ENCODE results near the gene SLITRK5. TPM values are rescaled to one million over a fixed set of nuclear protein-coding genes. Genes with fewer than 3 reads are reported as not detected.

Gene SLITRK5
- 0.02 and 0.04 TPM in 2 replicates for polyA plus RNA-seq (2011; rRNA removed)
- 0.04 and 0.05 TPM in 2 replicates for polyA minus RNA-seq (2011; rRNA and poly(A)+ RNA removed)

GRCh38 chr13:87671031-87671752, at the start of gene SLITRK5:
Gene SLITRK5, plus strand, starts transcription at chr13:87671371. Its CDS starts 4,018 bp downstream, at chr13:87675389.
- ChIA-PET CTCF (interaction anchor here (0.5 to 0.9 kb wide), 4 partner anchors 13 to 1838 kb away, joined by 3 to 4 read pairs (median 3); no protein-coding TSS in a partner anchor), POLR2A (no interaction called here)
- TF ChIP-seq, protein P1, sequence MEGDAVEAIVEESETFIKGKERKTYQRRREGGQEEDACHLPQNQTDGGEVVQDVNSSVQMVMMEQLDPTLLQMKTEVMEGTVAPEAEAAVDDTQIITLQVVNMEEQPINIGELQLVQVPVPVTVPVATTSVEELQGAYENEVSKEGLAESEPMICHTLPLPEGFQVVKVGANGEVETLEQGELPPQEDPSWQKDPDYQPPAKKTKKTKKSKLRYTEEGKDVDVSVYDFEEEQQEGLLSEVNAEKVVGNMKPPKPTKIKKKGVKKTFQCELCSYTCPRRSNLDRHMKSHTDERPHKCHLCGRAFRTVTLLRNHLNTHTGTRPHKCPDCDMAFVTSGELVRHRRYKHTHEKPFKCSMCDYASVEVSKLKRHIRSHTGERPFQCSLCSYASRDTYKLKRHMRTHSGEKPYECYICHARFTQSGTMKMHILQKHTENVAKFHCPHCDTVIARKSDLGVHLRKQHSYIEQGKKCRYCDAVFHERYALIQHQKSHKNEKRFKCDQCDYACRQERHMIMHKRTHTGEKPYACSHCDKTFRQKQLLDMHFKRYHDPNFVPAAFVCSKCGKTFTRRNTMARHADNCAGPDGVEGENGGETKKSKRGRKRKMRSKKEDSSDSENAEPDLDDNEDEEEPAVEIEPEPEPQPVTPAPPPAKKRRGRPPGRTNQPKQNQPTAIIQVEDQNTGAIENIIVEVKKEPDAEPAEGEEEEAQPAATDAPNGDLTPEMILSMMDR (IDR thresholded peaks at IDR 0.05; ENCODE audit: low read depth, low read length), result peak; percentile 88
- H3K27ac ChIP-seq (ENCODE audit: low read depth, low read length), result no peak within 1 kb of the TSS
- peak within 1 kb of the TSS; percentile 49 for H3K4me3 ChIP-seq (ENCODE audit: low read depth, low read length)
- H3K9me3 ChIP-seq (ENCODE audit: control insufficient read depth, insufficient read depth, low read length), result peaks cover 2% of the 10 kb centered on the region; the same call in 1 of the 2 replicates
- DNase-seq (ENCODE audit: low read depth, low spot score), result no peak
- peaks cover 24% of the 10 kb centered on the region for H3K27me3 ChIP-seq (ENCODE audit: control insufficient read depth, insufficient read depth, low read length)

- CTCF ChIA-PET, result interaction anchor here (1.6 kb wide), 1 partner anchor 48 kb away, joined by 3 read pairs; the partner anchor contains the start of gene SLITRK5
- Histone ChIP-seq H3K27me3 (ENCODE audit: control insufficient read depth, insufficient read depth, low read length) (no peaks in the 10 kb centered on the region), H3K27ac (ENCODE audit: low read depth, low read length) (no peak overlapping the region)
Observed at GRCh38 chr13:87622971-87623370, 48.2 kb upstream of the SLITRK5 start.

DNA sequence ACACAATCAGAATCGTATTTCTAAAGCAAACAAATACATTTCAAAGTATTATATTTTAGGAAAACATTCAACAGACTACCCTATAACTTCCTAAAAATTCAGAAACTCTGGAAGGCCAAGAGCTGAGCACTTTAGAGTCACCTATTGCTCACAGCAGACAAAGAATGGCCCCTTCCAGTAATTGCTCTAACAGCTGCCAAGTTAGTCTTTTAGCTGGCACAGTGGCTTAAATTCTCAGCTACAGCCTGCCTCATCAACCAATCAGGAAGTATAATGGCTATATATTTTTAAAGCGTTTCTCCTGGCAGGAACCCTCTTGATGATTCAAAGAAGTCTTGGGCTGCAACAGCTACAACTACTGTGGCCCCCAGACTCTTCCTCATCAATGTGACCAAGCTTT, 14.9 kb upstream of the SLITRK5 start:
- Histone ChIP-seq H3K9me3 (ENCODE audit: control insufficient read depth, insufficient read depth, low read length) (no peaks in the 10 kb centered on the region), H3K27me3 (ENCODE audit: control insufficient read depth, insufficient read depth, low read length) (no peaks in the 10 kb centered on the region), H3K27ac (ENCODE audit: low read depth, low read length) (no peak overlapping the region), H3K4me3 (ENCODE audit: low read depth, low read length) (no peak overlapping the region)
- ChIA-PET POLR2A (no interaction called here), CTCF (no interaction called here)
- TF ChIP-seq, protein P1 (IDR thresholded peaks at IDR 0.05; ENCODE audit: low read depth, low read length), result no peak
- DNase-seq (ENCODE audit: low read depth, low spot score), result no peak

More at GRCh38 chr13:87622971-87623370, 48.2 kb upstream of the SLITRK5 start:
- DNase-seq (ENCODE audit: low read depth, low spot score), result no peak
- POLR2A ChIA-PET, result no interaction called here
- H3K4me3 ChIP-seq (ENCODE audit: low read depth, low read length), result no peak overlapping the region
- TF ChIP-seq, protein P1 (IDR thresholded peaks at IDR 0.05; ENCODE audit: low read depth, low read length), result no peak
- H3K9me3 ChIP-seq (ENCODE audit: control insufficient read depth, insufficient read depth, low read length), result no peaks in the 10 kb centered on the region

- ChIA-PET CTCF (no interaction called here), POLR2A (no interaction called here)
- DNase-seq (ENCODE audit: low read depth, low spot score), result no peak
- no peaks in the 10 kb centered on the region for H3K27me3 ChIP-seq (ENCODE audit: control insufficient read depth, insufficient read depth, low read length)
- H3K4me3 ChIP-seq (ENCODE audit: low read depth, low read length), result no peak overlapping the region
- TF ChIP-seq, protein P1 (IDR thresholded peaks at IDR 0.05; ENCODE audit: low read depth, low read length), result no peak
- H3K27ac ChIP-seq (ENCODE audit: low read depth, low read length), result no peak overlapping the region
- no peaks in the 10 kb centered on the region for H3K9me3 ChIP-seq (ENCODE audit: control insufficient read depth, insufficient read depth, low read length)
Observed at GRCh38 chr13:87661471-87661870, 9.7 kb upstream of the SLITRK5 start.

DNA sequence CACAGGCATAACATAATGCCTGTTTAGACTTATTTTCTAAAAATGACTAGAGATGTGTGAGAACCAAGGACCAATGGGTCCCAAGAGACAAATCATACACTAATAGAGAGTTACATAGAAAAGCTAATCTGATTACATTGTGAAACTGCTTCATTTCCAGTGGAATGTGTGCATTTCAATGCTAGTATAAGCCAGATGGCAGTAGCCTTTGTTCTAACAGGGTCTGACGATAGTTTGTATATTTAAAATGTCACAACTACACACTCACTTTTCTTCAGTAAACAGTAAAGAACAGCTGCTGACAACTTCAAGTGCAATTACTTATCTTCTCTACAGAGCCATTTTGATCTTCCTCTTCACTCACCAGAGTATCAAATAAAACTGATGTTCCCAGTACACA, 4.3 kb upstream of the SLITRK5 start:
- TF ChIP-seq, protein P1 (IDR thresholded peaks at IDR 0.05; ENCODE audit: low read depth, low read length), result no peak
- no peak overlapping the region for H3K4me3 ChIP-seq (ENCODE audit: low read depth, low read length)
- no peaks in the 10 kb centered on the region for H3K27me3 ChIP-seq (ENCODE audit: control insufficient read depth, insufficient read depth, low read length)
- CTCF ChIA-PET, result interaction anchor here (0.7 to 1.0 kb wide), 2 partner anchors 9 to 378 kb away, joined by 3 to 7 read pairs; no protein-coding TSS in a partner anchor
- no peak overlapping the region for H3K27ac ChIP-seq (ENCODE audit: low read depth, low read length)
- POLR2A ChIA-PET, result no interaction called here
- no peaks in the 10 kb centered on the region; the same call in 1 of the 2 replicates for H3K9me3 ChIP-seq (ENCODE audit: control insufficient read depth, insufficient read depth, low read length)
- DNase-seq (ENCODE audit: low read depth, low spot score), result no peak

Data from AG04450 (cell line).